Liver (tissue), 9 donors: ENCODE data around the gene RETN. TPM values are rescaled to one million over a fixed set of nuclear protein-coding genes. Genes with fewer than 3 reads are reported as not detected.

Experiments used
- DNase-seq: peaks from one replicate; pipeline ENCODE4 v3.0.0-alpha.2; 2017; ENCODE audit warnings: low spot score
- H3K27ac ChIP-seq, 2 donors: one replicate each; pipeline ENCODE4 v1.7.0; 2013; ENCODE audit warnings: inconsistent platforms in 2 of 2, low read length in 2 of 2, control low read depth in 1 of 2, low read depth in 1 of 2, mild to moderate bottlenecking in 1 of 2
- H3K27me3 ChIP-seq, 4 donors: one replicate each; pipeline versions ENCODE4 v1.6.1 to v1.7.0; 2013; ENCODE audit warnings: low read length in 3 of 4, inconsistent platforms in 1 of 4, mild to moderate bottlenecking in 1 of 4, moderate library complexity in 1 of 4; ENCODE audit not compliant: control insufficient read depth in 4 of 4, insufficient read depth in 4 of 4
- H3K36me3 ChIP-seq, 4 donors: one replicate each; pipeline versions ENCODE4 v1.6.1 to v1.7.0; 2013; ENCODE audit warnings: low read length in 3 of 4, mild to moderate bottlenecking in 3 of 4, low read depth in 1 of 4, moderate library complexity in 1 of 4; ENCODE audit not compliant: control insufficient read depth in 4 of 4, insufficient read depth in 3 of 4
- H3K4me1 ChIP-seq, 4 donors: one replicate each; pipeline versions ENCODE4 v1.6.1 to v1.7.0; 2013; ENCODE audit warnings: low read length in 3 of 4, mild to moderate bottlenecking in 3 of 4, moderate library complexity in 1 of 4; ENCODE audit not compliant: control insufficient read depth in 4 of 4, insufficient read depth in 4 of 4
- H3K4me3 ChIP-seq, 3 donors: one replicate each; pipeline versions ENCODE4 v1.6.1 to v1.7.0; 2013; ENCODE audit warnings: low read length in 3 of 3, control low read depth in 1 of 3, low read depth in 1 of 3, mild to moderate bottlenecking in 1 of 3
- H3K9ac ChIP-seq, 2 donors: one replicate each; pipeline ENCODE4 v1.7.0; 2013; ENCODE audit warnings: low read length in 2 of 2, mild to moderate bottlenecking in 2 of 2, moderate library complexity in 2 of 2, control low read depth in 1 of 2, low read depth in 1 of 2
- H3K9me3 ChIP-seq, 4 donors: one replicate each; pipeline versions ENCODE4 v1.6.1 to v1.7.0; 2013; ENCODE audit warnings: low read length in 3 of 4; ENCODE audit not compliant: control insufficient read depth in 4 of 4
- ATF3 ChIP-seq: IDR thresholded peaks from 2 replicates; pipeline ENCODE4 v1.6.1; 2016; ENCODE audit warnings: antibody characterized with exemption
- CTCF ChIP-seq: fragments of 150-350 bp; IDR thresholded peaks from 2 replicates; pipeline ENCODE4 v1.5.1; 2017; ENCODE audit warnings: improper control_type of control experiment, low read depth, low read length; ENCODE audit not compliant: missing input control
- EGR1 ChIP-seq, 2 donors: IDR thresholded peaks; 2 replicates each; pipeline ENCODE4 v1.6.1; 2016 to 2018; ENCODE audit warnings: antibody characterized with exemption in 2 of 2, low read depth in 2 of 2
- FOXA1 ChIP-seq: IDR thresholded peaks from 2 replicates; pipeline ENCODE4 v1.6.1; 2016; ENCODE audit warnings: antibody characterized with exemption
- FOXA2 ChIP-seq: IDR thresholded peaks from 2 replicates; pipeline ENCODE4 v1.6.1; 2016; ENCODE audit warnings: antibody characterized with exemption
- GABPA ChIP-seq, 2 donors: IDR thresholded peaks in 1 of 2; conservative IDR thresholded peaks in 1 of 2; 2 replicates each; pipeline ENCODE4 v1.6.1; 2016; ENCODE audit warnings: antibody characterized with exemption in 2 of 2, mild to moderate bottlenecking in 1 of 2, moderate library complexity in 1 of 2
- HNF4A ChIP-seq, 2 donors: conservative IDR thresholded peaks; 2 replicates each; pipeline ENCODE4 v1.6.1; 2016; ENCODE audit warnings: antibody characterized with exemption in 2 of 2, mild to moderate bottlenecking in 2 of 2
- HNF4G ChIP-seq: IDR thresholded peaks from 2 replicates; pipeline ENCODE4 v1.6.1; 2016; ENCODE audit warnings: antibody characterized with exemption
- JUND ChIP-seq, 2 donors: IDR thresholded peaks; 2 replicates each; pipeline ENCODE4 v1.6.1; 2016; ENCODE audit warnings: antibody characterized with exemption in 2 of 2
- MAX ChIP-seq: IDR thresholded peaks from 2 replicates; pipeline ENCODE4 v1.6.1; 2016; ENCODE audit warnings: antibody characterized with exemption
- NR2F2 ChIP-seq: IDR thresholded peaks from 2 replicates; pipeline ENCODE4 v1.6.1; 2016; ENCODE audit warnings: antibody characterized with exemption
- RAD21 ChIP-seq, 2 donors: IDR thresholded peaks; 2 replicates each; pipeline ENCODE4 v1.6.1; 2016; ENCODE audit warnings: antibody characterized with exemption in 2 of 2, mild to moderate bottlenecking in 2 of 2
- REST ChIP-seq: IDR thresholded peaks from 2 replicates; pipeline ENCODE4 v1.6.1; 2016; ENCODE audit warnings: antibody characterized with exemption, mild to moderate bottlenecking
- RXRA ChIP-seq, 2 donors: IDR thresholded peaks; 2 replicates each; pipeline ENCODE4 v1.6.1; 2017 to 2018; ENCODE audit warnings: antibody characterized with exemption in 2 of 2, mild to moderate bottlenecking in 1 of 2
- SP1 ChIP-seq: IDR thresholded peaks from 2 replicates; pipeline ENCODE4 v1.6.1; 2018; ENCODE audit warnings: antibody characterized with exemption, mild to moderate bottlenecking
- TAF1 ChIP-seq: conservative IDR thresholded peaks from 2 replicates; pipeline ENCODE4 v1.6.1; 2016; ENCODE audit warnings: antibody characterized with exemption, mild to moderate bottlenecking
- YY1 ChIP-seq: IDR thresholded peaks from 2 replicates; pipeline ENCODE4 v1.6.1; 2016; ENCODE audit warnings: antibody characterized with exemption, mild to moderate bottlenecking
- ZBTB33 ChIP-seq: IDR thresholded peaks from 2 replicates; pipeline ENCODE4 v1.6.1; 2016; ENCODE audit warnings: antibody characterized with exemption
- WGBS: extraction: QIAGEN DNeasy Blood & Tissue Kit; methylation state at CpG from one replicate; pipeline ENCODE4 v1.1.7; 2013; 5-methylcytosine and 5-hydroxymethylcytosine counted together
- polyA plus RNA-seq, 2 donors: library from polyadenylated mRNA; stranded (reverse) in 1 of 2; unstranded in 1 of 2; fragments of 200-250 nt in 1 of 2; fragments of >200 nt in 1 of 2; fragmentation: Nextera tagmentation in 1 of 2; extraction: Ambion mirVana in 1 of 2; gene quantifications; one replicate each; pipeline versions ENCODE4 v1.2.1 to v1.2.3, GENCODE V29; 2013 to 2015
- total RNA-seq, 2 donors: library from RNA; depleted of rRNA; stranded (reverse); fragments of >200 nt; gene quantifications; one replicate each; pipeline ENCODE4 v1.2.3, GENCODE V29; 2014
- donor health status: healthy.
- donor health status: healthy.
- donor health status: healthy.
- donor health status: healthy.
- donor health status: healthy.

RETN gene
- total and polyA plus RNA-seq, 4 donors = 1.9 to 11.5 TPM; not detected in 2

GRCh38 chr19:7710616-7711015 lies 41.8 kb downstream of the RETN start:
- H3K27me3 ChIP-seq = no peaks in the 10 kb centered on the region
- H3K4me3 ChIP-seq = no peak overlapping the region
- 77% methylated on average over 5 of the region's 5 CpGs for WGBS
- DNase-seq = no peak
- TF ChIP-seq RXRA (IDR thresholded peaks at IDR 0.05) (no peak), GABPA (IDR thresholded peaks at IDR 0.05 in 1 of 2, conservative IDR thresholded peaks at IDR 0.05 in 1 of 2) (no peak), ATF3 (no peak), RAD21 (IDR thresholded peaks at IDR 0.05) (no peak), HNF4A (conservative IDR thresholded peaks at IDR 0.05) (no peak), FOXA1 (no peak), EGR1 (IDR thresholded peaks at IDR 0.05; ENCODE audit: low read depth in 2 of 2) (no peak), YY1 (no peak), JUND (IDR thresholded peaks at IDR 0.05) (no peak), MAX (no peak), ZBTB33 (no peak), FOXA2 (no peak), REST (no peak), CTCF (no peak), NR2F2 (no peak), SP1 (no peak), TAF1 (no peak), HNF4G (no peak)
- no peak overlapping the region for H3K9ac ChIP-seq
- no peaks in the 10 kb centered on the region for H3K4me1 ChIP-seq
- no peaks in the 10 kb centered on the region for H3K36me3 ChIP-seq
- H3K9me3 ChIP-seq = no peaks in the 10 kb centered on the region
- no peak overlapping the region for H3K27ac ChIP-seq
